ENCODE measurements around the gene SMPD4. TPM values are rescaled to one million over a fixed set of nuclear protein-coding genes. Genes with fewer than 3 reads are reported as not detected.
A peak's percentile ranks its signal among the peaks of the same experiment; 100 is the strongest.
"Not testable (repeated sequence)": the region's sequence is repeated elsewhere in the genome, so short reads cannot be mapped to it uniquely, and the experiment has no call there.

The SMPD4 gene
- total RNA-seq, 2 experiments from 2014 or later = 70.9 to 71.3 TPM

- POLR2A ChIA-PET = not testable (repeated sequence)
These were observed 1.6 kb upstream of the SMPD4 start for GRCh38 chr2:130182826-130183511.

GRCh38 chr2:130181880-130182682 is 679 bp upstream of the SMPD4 start, which contains the start of gene MZT2B:
Gene MZT2B (plus strand): TSS chr2:130182262. CDS start chr2:130182283, 21 bp downstream.
- Mint-ChIP-seq H3K27ac (peak within 1 kb of the TSS; percentile 99), H3K36me3 (ENCODE audit: low read depth) (peaks cover 10% of the 10 kb centered on the region), H3K4me1 (peaks cover 28% of the 10 kb centered on the region), H3K4me3 (peak within 1 kb of the TSS; percentile 91)
- H3K27me3 Mint-ChIP-seq, H3K9me3 Mint-ChIP-seq: not testable (repeated sequence)
- peak; percentile 91 for DNase-seq
- ChIA-PET POLR2A (interaction anchor here (0.8 kb wide), 1 partner anchor 195 kb away, joined by 3 read pairs; no protein-coding TSS in a partner anchor), CTCF (interaction anchor here (0.6 to 2.4 kb wide), 7 partner anchors 13 to 195 kb away, joined by 3 to 27 read pairs (median 3); partner anchors contain the start of gene IMP4)

More at GRCh38 chr2:130182826-130183511, 1.6 kb upstream of the SMPD4 start:
- H3K4me3 Mint-ChIP-seq = peak overlapping the region; percentile 75
- H3K9me3 Mint-ChIP-seq, H3K27me3 Mint-ChIP-seq: not testable (repeated sequence)
- H3K27ac Mint-ChIP-seq = peak overlapping the region; percentile 87
- CTCF ChIA-PET = interaction anchor here (0.6 to 2.4 kb wide), 4 partner anchors 14 to 160 kb away, joined by 3 to 27 read pairs (median 7); partner anchors contain the start of gene IMP4
- peaks cover 10% of the 10 kb centered on the region for H3K36me3 Mint-ChIP-seq (ENCODE audit: low read depth)
- H3K4me1 Mint-ChIP-seq = peaks cover 24% of the 10 kb centered on the region
- DNase-seq = peak; percentile 12

- H3K27me3 Mint-ChIP-seq, H3K9me3 Mint-ChIP-seq, DNase-seq, POLR2A ChIA-PET: not testable (repeated sequence)
- Mint-ChIP-seq H3K4me3 (peak overlapping the region; percentile 91), H3K27ac (peak overlapping the region; percentile 99), H3K36me3 (ENCODE audit: low read depth) (peaks cover 12% of the 10 kb centered on the region), H3K4me1 (peaks cover 28% of the 10 kb centered on the region)
- CTCF ChIA-PET = interaction anchor here (0.7 to 2.4 kb wide), 7 partner anchors 11 to 196 kb away, joined by 3 to 27 read pairs (median 3); partner anchors contain the start of gene IMP4
These were observed 738 bp downstream of the SMPD4 start for GRCh38 chr2:130180404-130181324.

DNA sequence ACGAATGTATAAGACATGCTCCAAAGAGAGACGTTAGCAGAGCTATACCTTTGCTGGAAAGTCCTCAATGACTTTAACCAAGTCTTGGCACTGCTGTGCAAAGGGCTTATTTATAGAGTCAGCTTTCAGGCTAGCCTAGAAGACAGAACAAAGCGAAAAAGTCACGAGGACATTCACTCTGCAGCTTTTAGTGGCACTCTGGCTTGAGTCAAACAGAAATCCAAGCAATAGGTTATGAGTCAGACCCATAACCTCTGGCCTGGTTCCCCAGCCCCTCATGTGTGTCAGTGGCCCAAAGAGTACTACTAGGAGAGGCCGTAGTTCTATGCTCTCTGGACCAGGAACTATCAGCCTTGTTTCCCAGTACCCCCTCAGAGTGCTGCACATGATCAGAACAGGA is 6.5 kb downstream of the SMPD4 start:
- DNase-seq, CTCF ChIA-PET, H3K4me3 Mint-ChIP-seq, H3K27ac Mint-ChIP-seq, H3K27me3 Mint-ChIP-seq, H3K9me3 Mint-ChIP-seq: not testable (repeated sequence)
- Mint-ChIP-seq H3K36me3 (ENCODE audit: low read depth) (peaks cover 22% of the 10 kb centered on the region), H3K4me1 (peaks cover 15% of the 10 kb centered on the region)
- POLR2A ChIA-PET = interaction anchor here (0.6 kb wide), 1 partner anchor 201 kb away, joined by 3 read pairs; no protein-coding TSS in a partner anchor

DNA sequence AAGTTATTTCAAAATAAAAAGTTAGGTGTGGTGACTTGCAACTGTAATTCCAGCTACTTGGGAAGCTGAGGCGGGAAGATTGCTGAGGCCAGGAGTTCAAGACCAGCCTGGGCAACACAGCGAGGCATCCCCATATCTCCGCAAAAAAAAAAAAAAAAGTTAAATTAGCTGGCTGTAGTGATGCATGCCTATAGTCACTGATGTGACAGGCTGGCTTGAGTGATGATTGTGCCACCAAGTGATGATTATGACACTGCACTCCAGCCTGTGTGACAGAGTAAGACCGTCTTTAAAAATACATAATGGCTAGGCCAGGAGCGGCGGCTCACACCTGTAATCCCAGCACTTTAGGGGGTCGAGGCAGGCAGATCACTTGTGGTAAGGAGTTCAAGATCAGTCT is 11.5 kb downstream of the SMPD4 start:
- POLR2A ChIA-PET = interaction anchor here (1.1 kb wide), 1 partner anchor 171 kb away, joined by 3 read pairs; no protein-coding TSS in a partner anchor
- H3K4me3 Mint-ChIP-seq = no peak overlapping the region
- no peaks in the 10 kb centered on the region for H3K27me3 Mint-ChIP-seq
- H3K27ac Mint-ChIP-seq = peak overlapping the region; percentile 31
- CTCF ChIA-PET = interaction anchor here (1.2 to 5.5 kb wide), 3 partner anchors 10 to 14 kb away, joined by 3 to 27 read pairs (median 4); partner anchors contain the start of genes MZT2B and SMPD4
- H3K9me3 Mint-ChIP-seq = no peaks in the 10 kb centered on the region
- H3K36me3 Mint-ChIP-seq (ENCODE audit: low read depth) = peaks cover 39% of the 10 kb centered on the region
- peaks cover 16% of the 10 kb centered on the region for H3K4me1 Mint-ChIP-seq
- DNase-seq = no peak

GRCh38 chr2:130169163-130169562 is 12.2 kb downstream of the SMPD4 start:
- POLR2A ChIA-PET, H3K4me3 Mint-ChIP-seq, DNase-seq, H3K27me3 Mint-ChIP-seq, H3K9me3 Mint-ChIP-seq: not testable (repeated sequence)
- CTCF ChIA-PET = interaction anchor here (5.5 kb wide), 1 partner anchor 12 kb away, joined by 27 read pairs; the partner anchor contains the start of genes MZT2B and SMPD4
- peaks cover 16% of the 10 kb centered on the region for H3K4me1 Mint-ChIP-seq
- peaks cover 45% of the 10 kb centered on the region for H3K36me3 Mint-ChIP-seq (ENCODE audit: low read depth)
- H3K27ac Mint-ChIP-seq = peak overlapping the region; percentile 54

GRCh38 chr2:130166611-130167010 is 14.8 kb downstream of the SMPD4 start:
- peaks cover 42% of the 10 kb centered on the region for H3K36me3 Mint-ChIP-seq (ENCODE audit: low read depth)
- CTCF ChIA-PET = interaction anchor here (5.5 kb wide), 1 partner anchor 15 kb away, joined by 27 read pairs; the partner anchor contains the start of genes MZT2B and SMPD4
- peaks cover 16% of the 10 kb centered on the region for H3K4me1 Mint-ChIP-seq
- peak overlapping the region; percentile 25 for H3K27ac Mint-ChIP-seq
- H3K4me3 Mint-ChIP-seq, H3K9me3 Mint-ChIP-seq, DNase-seq, H3K27me3 Mint-ChIP-seq, POLR2A ChIA-PET: not testable (repeated sequence)

- no peaks in the 10 kb centered on the region for H3K27me3 Mint-ChIP-seq
- no peak overlapping the region for H3K27ac Mint-ChIP-seq
- POLR2A ChIA-PET = no interaction called here
- H3K36me3 Mint-ChIP-seq (ENCODE audit: low read depth) = peaks cover 40% of the 10 kb centered on the region
- H3K4me1 Mint-ChIP-seq = peaks cover 14% of the 10 kb centered on the region
- no peaks in the 10 kb centered on the region for H3K9me3 Mint-ChIP-seq
- CTCF ChIA-PET = interaction anchor here (0.6 kb wide), 1 partner anchor 208 kb away, joined by 4 read pairs; no protein-coding TSS in a partner anchor
- H3K4me3 Mint-ChIP-seq = no peak overlapping the region
- DNase-seq = no peak
These were observed 15.9 kb downstream of the SMPD4 start for GRCh38 chr2:130165293-130166016.

DNA sequence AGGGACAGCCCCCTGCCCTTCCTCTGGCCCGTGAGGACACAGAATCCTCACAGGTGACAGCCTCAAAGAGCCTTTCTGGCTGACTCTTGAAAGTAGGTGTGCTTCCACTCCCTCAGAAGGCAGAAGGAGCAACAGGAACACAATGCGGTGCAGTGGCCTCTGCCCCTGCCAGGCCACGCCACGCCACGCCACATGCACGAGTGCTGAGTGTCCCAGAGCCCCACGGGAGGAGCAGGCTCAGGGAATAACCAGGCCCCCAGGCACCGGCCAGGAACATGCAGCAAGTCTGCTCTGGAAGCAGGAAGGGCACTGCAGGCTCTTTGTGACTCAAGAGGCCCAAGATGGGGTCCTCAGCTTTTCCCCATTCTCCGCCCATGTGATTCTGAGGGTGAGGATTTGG is 18.4 kb downstream of the SMPD4 start:
- CTCF ChIA-PET = no interaction called here
- Mint-ChIP-seq H3K27me3 (no peaks in the 10 kb centered on the region), H3K36me3 (ENCODE audit: low read depth) (peaks cover 30% of the 10 kb centered on the region), H3K9me3 (no peaks in the 10 kb centered on the region), H3K27ac (no peak overlapping the region), H3K4me3 (no peak overlapping the region), H3K4me1 (peaks cover 9% of the 10 kb centered on the region)
- POLR2A ChIA-PET = no interaction called here
- no peak for DNase-seq

DNA sequence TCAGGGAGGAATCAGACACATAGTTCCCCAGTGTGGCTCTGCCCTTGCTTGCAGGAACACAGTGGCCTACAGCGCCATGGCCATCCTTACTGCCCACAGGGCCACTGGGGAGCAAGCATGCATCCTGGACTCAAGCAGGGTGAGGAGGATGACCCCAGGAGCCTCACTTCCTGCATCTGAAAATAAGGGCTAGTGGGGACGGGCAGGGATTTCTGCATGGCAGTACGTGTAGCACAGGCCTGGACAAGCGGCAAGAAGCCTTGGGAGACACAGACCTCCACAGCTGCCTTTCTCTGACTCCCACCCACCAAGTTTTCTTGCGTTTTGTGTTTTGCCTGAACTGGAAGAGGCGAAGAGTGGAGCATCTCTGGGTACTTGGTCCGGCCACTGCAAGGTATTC is 18.9 kb downstream of the SMPD4 start:
- H3K4me3 Mint-ChIP-seq, CTCF ChIA-PET, DNase-seq, H3K4me1 Mint-ChIP-seq, POLR2A ChIA-PET, H3K9me3 Mint-ChIP-seq, H3K27me3 Mint-ChIP-seq, H3K27ac Mint-ChIP-seq: not testable (repeated sequence)
- peaks cover 25% of the 10 kb centered on the region for H3K36me3 Mint-ChIP-seq (ENCODE audit: low read depth)

DNA sequence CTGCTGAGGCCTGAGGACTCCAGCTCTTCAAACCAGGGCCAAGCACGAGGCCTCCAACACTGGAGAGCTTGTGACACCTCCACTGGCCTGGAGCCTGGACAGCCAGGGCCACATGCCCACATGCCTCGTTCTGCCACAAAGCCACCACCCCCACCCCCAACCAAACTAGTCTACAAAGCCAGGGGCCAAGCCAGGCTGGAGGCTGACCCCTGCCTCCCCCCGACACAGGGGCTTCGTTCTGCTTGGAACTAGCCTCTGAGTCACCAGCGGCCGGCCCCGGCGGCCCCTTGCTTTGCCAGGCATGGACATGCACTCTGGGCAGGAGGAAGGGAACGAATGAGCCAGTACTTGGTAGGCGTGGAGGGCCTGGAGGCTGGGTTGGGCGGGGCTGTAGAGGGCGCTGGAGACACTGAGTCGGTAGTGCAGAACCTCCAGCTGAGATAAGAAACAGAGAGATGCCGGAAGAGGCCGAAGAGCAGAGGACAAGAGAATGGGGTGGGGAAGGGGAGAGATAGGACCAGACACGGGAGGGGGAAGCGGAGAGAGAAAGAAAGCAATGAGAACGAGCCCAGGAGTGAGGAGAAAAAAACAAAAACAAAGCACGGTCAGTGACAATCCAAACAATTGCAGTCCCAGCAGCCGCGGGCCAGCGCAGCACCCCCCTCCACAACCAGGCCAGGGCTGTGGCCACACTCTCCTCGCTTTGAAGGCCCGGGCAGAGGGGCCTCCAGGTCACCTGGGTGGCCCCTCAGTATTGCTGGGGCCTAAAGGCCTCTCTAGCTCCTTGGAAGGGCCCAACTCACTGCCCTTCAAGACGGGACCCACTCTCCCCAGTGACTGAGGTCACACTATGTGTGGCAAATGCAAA is 20.3 kb downstream of the SMPD4 start:
- DNase-seq, H3K4me3 Mint-ChIP-seq, H3K27ac Mint-ChIP-seq, H3K9me3 Mint-ChIP-seq, H3K27me3 Mint-ChIP-seq, H3K4me1 Mint-ChIP-seq, POLR2A ChIA-PET: not testable (repeated sequence)
- CTCF ChIA-PET = interaction anchor here (2.0 kb wide), 1 partner anchor 20 kb away, joined by 4 read pairs; the partner anchor contains the start of gene SMPD4
- peaks cover 14% of the 10 kb centered on the region for H3K36me3 Mint-ChIP-seq (ENCODE audit: low read depth)

Data from activated CD4-positive, alpha-beta T cell treated with anti-CD3 and anti-CD28 coated beads, Interleukin-2, amount 10 ng/mL, durations not matched to agents 7 days and 5 days (primary cell).